ENCODE measurements around the gene NMD3.
"Not testable (repeated sequence)": the region's sequence is repeated elsewhere in the genome, so short reads cannot be mapped to it uniquely, and the experiment has no call there.

NMD3 gene

GRCh38 chr3:161220850-161221753 is at the start of gene NMD3:
TSS of gene NMD3 (plus strand) at chr3:161221311. CDS start at chr3:161222014, 703 bp downstream.
- peak within 1 kb of the TSS; percentile 95 for H3K4me3 ChIP-seq (ENCODE audit: low read depth, low read length)
- TF ChIP-seq CTCF (conservative IDR thresholded peaks at IDR 0.05; ENCODE audit: low read depth, low read length): no peak
- DNase-seq (ENCODE audit: low read depth): peak; percentile 96

- H3K4me3 ChIP-seq (ENCODE audit: low read depth, low read length): no peak overlapping the region
- peak; percentile 50 for DNase-seq (ENCODE audit: low read depth)
- peak; percentile 60 for TF ChIP-seq CTCF (conservative IDR thresholded peaks at IDR 0.05; ENCODE audit: low read depth, low read length)
Observed at GRCh38 chr3:161171639-161172552, 49.2 kb upstream of the NMD3 start.

GRCh38 chr3:161175506-161175905 is 45.6 kb upstream of the NMD3 start:
- no peak for DNase-seq (ENCODE audit: low read depth)
- TF ChIP-seq CTCF (conservative IDR thresholded peaks at IDR 0.05; ENCODE audit: low read depth, low read length): no peak
- H3K4me3 ChIP-seq (ENCODE audit: low read depth, low read length): no peak overlapping the region

GRCh38 chr3:161177991-161178390 is 43.1 kb upstream of the NMD3 start:
- DNase-seq (ENCODE audit: low read depth): peak; percentile 21
- no peak overlapping the region for H3K4me3 ChIP-seq (ENCODE audit: low read depth, low read length)
- no peak for TF ChIP-seq CTCF (conservative IDR thresholded peaks at IDR 0.05; ENCODE audit: low read depth, low read length)

GRCh38 chr3:161181371-161181770 is 39.7 kb upstream of the NMD3 start:
- peak; percentile 44 for DNase-seq (ENCODE audit: low read depth)
- not testable (repeated sequence) for H3K4me3 ChIP-seq (ENCODE audit: low read depth, low read length)

- no peak overlapping the region for H3K4me3 ChIP-seq (ENCODE audit: low read depth, low read length)
- DNase-seq (ENCODE audit: low read depth): no peak
- no peak for TF ChIP-seq CTCF (conservative IDR thresholded peaks at IDR 0.05; ENCODE audit: low read depth, low read length)
Observed at GRCh38 chr3:161187046-161187445, 34.1 kb upstream of the NMD3 start.

All from choroid plexus epithelial cell (primary cell).